ENCODE measurements around the gene MXRA7.

MXRA7 gene

GRCh38 chr17:76633628-76634328, 77.0 kb downstream of the MXRA7 start:
- Histone ChIP-seq H3K36me3 (no peaks in the 10 kb centered on the region), H3K4me3 (no peak overlapping the region), H3K9me3 (no peaks in the 10 kb centered on the region), H3K27me3 (peaks cover 0 to 20% of the 10 kb centered on the region in 2 donors), H3K27ac (no peak overlapping the region), H3K4me1 (no peaks in the 10 kb centered on the region)
- DNase-seq, result no peak
- intact Hi-C loops (cut with DNase I; ENCODE audit: low total_unique reads), result no loop called here
- no peak for TF ChIP-seq CTCF (IDR thresholded peaks at IDR 0.05)

DNA sequence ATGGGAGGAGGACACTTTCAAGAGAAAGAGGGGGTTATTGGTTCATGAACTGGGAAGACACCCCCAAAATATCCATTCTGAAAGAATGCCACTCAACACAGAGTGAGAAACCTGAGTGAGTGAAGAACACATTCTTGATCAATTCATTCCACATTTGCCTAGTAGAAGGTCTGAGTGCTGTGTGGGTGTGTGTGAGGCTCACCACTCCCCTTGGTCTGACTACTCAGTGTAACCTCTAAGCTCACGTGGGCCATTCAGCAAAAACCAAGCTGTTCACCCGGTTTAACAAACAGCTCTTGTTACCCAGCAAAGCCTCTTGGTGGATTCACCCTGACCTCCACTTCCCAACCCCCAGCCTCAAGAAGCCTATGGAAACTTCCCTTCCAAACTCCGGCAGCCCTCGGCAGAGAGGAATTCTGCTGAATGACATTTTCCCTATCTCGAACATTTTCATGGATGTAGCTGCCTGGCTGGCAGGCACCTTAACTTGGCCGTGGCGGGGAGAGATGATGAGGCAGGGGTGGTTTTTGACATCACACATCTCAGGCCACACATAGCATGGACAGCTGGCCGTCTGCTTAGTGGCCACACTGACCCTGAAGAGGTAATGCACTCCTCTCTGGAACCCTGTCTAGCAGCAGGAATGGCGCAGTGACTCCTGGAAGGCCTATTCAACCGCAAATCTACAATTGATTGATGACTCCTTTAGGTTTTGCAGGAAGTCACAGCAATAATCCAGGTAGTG, 78.8 kb downstream of the MXRA7 start:
- H3K9me3 ChIP-seq, result no peaks in the 10 kb centered on the region
- H3K36me3 ChIP-seq, result no peaks in the 10 kb centered on the region
- H3K27me3 ChIP-seq, result peaks cover 0 to 32% of the 10 kb centered on the region in 2 donors
- no peak overlapping the region for H3K4me3 ChIP-seq
- intact Hi-C loops (cut with DNase I; ENCODE audit: low total_unique reads), result no loop called here
- no peak overlapping the region for H3K27ac ChIP-seq
- no peak for TF ChIP-seq CTCF (IDR thresholded peaks at IDR 0.05)
- no peaks in the 10 kb centered on the region for H3K4me1 ChIP-seq
- DNase-seq, result no peak

GRCh38 chr17:76630151-76630550, 80.6 kb downstream of the MXRA7 start:
- Histone ChIP-seq H3K36me3 (no peaks in the 10 kb centered on the region), H3K27me3 (peaks cover 0 to 45% of the 10 kb centered on the region in 2 donors), H3K4me3 (no peak overlapping the region), H3K4me1 (no peaks in the 10 kb centered on the region), H3K9me3 (no peaks in the 10 kb centered on the region), H3K27ac (no peak overlapping the region)
- TF ChIP-seq CTCF (IDR thresholded peaks at IDR 0.05), result no peak
- no peak for DNase-seq
- intact Hi-C loops (cut with DNase I; ENCODE audit: low total_unique reads), result no loop called here

Data from tibial artery (tissue), 4 donors.